K562 (cell line): ENCODE data around the gene SMC1A. TPM values are rescaled to one million over a fixed set of nuclear protein-coding genes. Genes with fewer than 3 reads are reported as not detected.

Experiments used
- ATAC-seq: fragments of 200-7000 bp; cut with Tn5 transposase; 3 replicates; pipeline ENCODE4 v1.9.1; 2020; ENCODE audit warnings: moderate library complexity
- BruUV-seq: library from RNA; stranded (reverse); fragments of 400-500 nt; replicated peaks from 2 replicates; lab custom pipeline; 2021; lab: Mats Ljungman, UMichigan
- CTCF ChIA-PET: fragments of 300-600 bp; formaldehyde crosslinking; extraction: SDS; loops from one replicate; lab custom pipeline; 2021; ENCODE audit warnings: low intra/inter-chr PET ratio; lab: Yijun Ruan, JAX
- POLR2A ChIA-PET: fragments of 300-600, 350-650 bp; sonication (Branson Sonifier 250); formaldehyde crosslinking; extraction: SDS; loops from one replicate; lab custom pipeline; 2021; ENCODE audit warnings: antibody characterized with exemption, inconsistent platforms; lab: Yijun Ruan, JAX
- DNase-seq, 4 experiments: peaks; one replicate each; pipeline versions ENCODE4 v3.0.0 to v3.0.0-alpha.2; 2011 to 2018; ENCODE audit warnings: low spot score in 3 of 4, mixed read lengths in 3 of 4; ENCODE audit errors: extremely low read depth in 1 of 4
- FAIRE-seq: peaks from 2 replicates; lab custom pipeline; 2011; peaks lifted over from hg19 to GRCh38; lab: Jason Lieb, UNC
- H2AFZ ChIP-seq: 2 replicates; pipeline ENCODE4 v1.6.0; 2011; ENCODE audit warnings: low read depth, low read length, control low read depth, inconsistent platforms
- H3K27ac ChIP-seq: fragments of 200-600 bp; 3 replicates; pipeline ENCODE4 v1.8.0; 2011; ENCODE audit warnings: low read depth, mild to moderate bottlenecking, control low read depth, inconsistent platforms, low read length, moderate library complexity, mixed read lengths; ENCODE audit errors: extremely low read depth
- H3K27me3 ChIP-seq, 2 experiments: fragments of 300-600 bp in 1 of 2; 2 replicates in 1 of 2; 3 replicates in 1 of 2; pipeline versions ENCODE4 v1.6.0 to v1.8.0; 2011; ENCODE audit warnings: inconsistent platforms in 2 of 2, low read length in 2 of 2, mild to moderate bottlenecking in 1 of 2, mixed read lengths in 1 of 2, moderate library complexity in 1 of 2; ENCODE audit not compliant: control insufficient read depth in 2 of 2, insufficient read depth in 2 of 2
- H3K36me3 ChIP-seq: fragments of 300-600 bp; 3 replicates; pipeline ENCODE4 v1.8.0; 2011; ENCODE audit warnings: mild to moderate bottlenecking, low read length, inconsistent platforms; ENCODE audit not compliant: control insufficient read depth, insufficient read depth
- H3K4me1 ChIP-seq, 2 experiments: fragments of 200-600 bp in 1 of 2; replicated peaks in 1 of 2; 2 replicates in 1 of 2; 3 replicates in 1 of 2; pipeline versions ENCODE4 v1.5.1 to v1.8.0; 2011; ENCODE audit warnings: inconsistent platforms in 2 of 2, low read length in 2 of 2, mild to moderate bottlenecking in 1 of 2, mixed read lengths in 1 of 2, moderate library complexity in 1 of 2; ENCODE audit not compliant: control insufficient read depth in 2 of 2, insufficient read depth in 2 of 2
- H3K4me2 ChIP-seq: 2 replicates; pipeline ENCODE4 v1.6.1; 2011; ENCODE audit warnings: low read length, control low read depth, inconsistent platforms, mixed read lengths; ENCODE audit not compliant: insufficient read depth
- H3K4me3 ChIP-seq: fragments of 200-600 bp; sonication (generic), shearing (Covaris generic); 2 replicates; pipeline ENCODE4 v1.5.1; 2016; ENCODE audit warnings: control low read depth, inconsistent platforms
- H3K79me2 ChIP-seq: fragments of 200-600 bp; 3 replicates; pipeline ENCODE4 v1.8.0; 2011; ENCODE audit warnings: low read length, inconsistent platforms; ENCODE audit not compliant: control insufficient read depth, insufficient read depth
- H3K9ac ChIP-seq, 2 experiments: 2 replicates each; pipeline versions ENCODE4 v1.6.0 to v1.6.1; 2011; ENCODE audit warnings: low read depth in 2 of 2, low read length in 2 of 2, control low read depth in 1 of 2, inconsistent platforms in 1 of 2, mild to moderate bottlenecking in 1 of 2, mixed read lengths in 1 of 2; ENCODE audit not compliant: insufficient read depth in 1 of 2
- H3K9me1 ChIP-seq: one replicate; pipeline ENCODE4 v1.6.0; 2011; ENCODE audit warnings: inconsistent platforms, mild to moderate bottlenecking, low read length, moderate library complexity; ENCODE audit not compliant: control insufficient read depth, insufficient read depth
- H3K9me3 ChIP-seq: replicated peaks from 2 replicates; pipeline ENCODE4 v1.5.1; 2011; ENCODE audit warnings: low read depth, low read length, inconsistent platforms; ENCODE audit not compliant: control insufficient read depth, insufficient read depth
- H4K20me1 ChIP-seq: replicated peaks from 2 replicates; pipeline ENCODE4 v1.6.1; 2011; ENCODE audit warnings: low read length, inconsistent platforms, mixed read lengths; ENCODE audit not compliant: control insufficient read depth, insufficient read depth
- ARID2 ChIP-seq: fragments of 450-650 bp; IDR thresholded peaks from 2 replicates; pipeline ENCODE4 v1.6.1; 2017; ENCODE audit warnings: antibody characterized with exemption, mild to moderate bottlenecking
- CAMTA2 ChIP-seq: fragments of 250-450 bp; sonication (Bioruptor Pico); conservative IDR thresholded peaks from 2 replicates; pipeline ENCODE4 v1.5.1; 2022
- CBFA2T2 ChIP-seq: fragments of 450-650 bp; conservative IDR thresholded peaks from 2 replicates; pipeline ENCODE4 v1.6.1; 2017; ENCODE audit warnings: mild to moderate bottlenecking
- CREB5 ChIP-seq: fragments of 250-450 bp; sonication (Bioruptor Pico); IDR thresholded peaks from 2 replicates; pipeline ENCODE4 v1.5.0; 2020; ENCODE audit warnings: mild to moderate bottlenecking
- ETS1 ChIP-seq: conservative IDR thresholded peaks from 2 replicates; pipeline ENCODE4 v1.6.1; 2011; ENCODE audit warnings: low read depth, mild to moderate bottlenecking, low read length; ENCODE audit not compliant: control insufficient read depth
- FOXM1 ChIP-seq, 2 experiments: fragments of 450-650 bp in 1 of 2; sonication (generic) in 1 of 2; formaldehyde crosslinking in 1 of 2; IDR thresholded peaks; 2 replicates each; pipeline versions ENCODE4 v1.6.1 to v1.9.0; 2017 to 2022; ENCODE audit warnings: low read depth in 2 of 2, mild to moderate bottlenecking in 2 of 2, missing genetic modification reagents in 1 of 2, moderate library complexity in 1 of 2
- GABPA ChIP-seq: fragments of 200-800 bp; sonication (Bioruptor generic); conservative IDR thresholded peaks from 2 replicates; pipeline ENCODE4 v1.6.1; 2016; ENCODE audit warnings: low read depth, missing genetic modification characterization, missing compliant biosample characterization
- HMBOX1 ChIP-seq: sonication (generic); IDR thresholded peaks from 2 replicates; pipeline ENCODE4 v1.6.1; 2016
- POLR2AphosphoS5 ChIP-seq: IDR thresholded peaks from 2 replicates; pipeline ENCODE4 v1.6.1; 2011; ENCODE audit warnings: mild to moderate bottlenecking, low read depth, low read length, moderate library complexity; ENCODE audit not compliant: control insufficient read depth, insufficient read depth
- TEAD2 ChIP-seq: fragments of 450-650 bp; IDR thresholded peaks from 2 replicates; pipeline ENCODE4 v1.6.1; 2016; ENCODE audit warnings: missing genetic modification characterization, control low read depth, missing compliant biosample characterization
- U2AF1 ChIP-seq: fragments of 200-400 bp; formaldehyde crosslinking; optimal IDR thresholded peaks from 2 replicates; pipeline ENCODE3; 2017; ENCODE audit warnings: mild to moderate bottlenecking, low read depth, low read length, moderate library complexity
- ZBTB43 ChIP-seq: sonication (generic); formaldehyde crosslinking; IDR thresholded peaks from 2 replicates; pipeline ENCODE4 v1.8.0; 2023; ENCODE audit warnings: mild to moderate bottlenecking, missing genetic modification reagents
- ZC3H8 ChIP-seq: fragments of 450-650 bp; IDR thresholded peaks from 2 replicates; pipeline ENCODE4 v1.6.1; 2017
- ZNF217 ChIP-seq: sonication (generic); formaldehyde crosslinking; IDR thresholded peaks from 2 replicates; pipeline ENCODE4 v1.8.0; 2022; ENCODE audit warnings: mild to moderate bottlenecking, missing genetic modification reagents
- ZNF263 ChIP-seq: sonication (generic); formaldehyde crosslinking; IDR thresholded peaks from 2 replicates; pipeline ENCODE4 v1.8.0; 2022; ENCODE audit warnings: mild to moderate bottlenecking, missing genetic modification reagents, borderline replicate concordance
- ZNF668 ChIP-seq: fragments of 250-450 bp; sonication (Bioruptor Pico); IDR thresholded peaks from 2 replicates; pipeline ENCODE4 v1.8.0; 2022; ENCODE audit warnings: mild to moderate bottlenecking, inconsistent platforms
- ZNF75A ChIP-seq: fragments of 450-650 bp; formaldehyde crosslinking; IDR thresholded peaks from 2 replicates; pipeline ENCODE4 v1.4.0; 2020; ENCODE audit warnings: mild to moderate bottlenecking
- WGBS: fragments of 100-300 bp; shearing (Covaris generic); methylation state at CpG from one replicate; pipeline ENCODE4 v1.1.6; 2016; ENCODE audit warnings: low coverage, mixed read lengths; ENCODE audit not compliant: insufficient coverage; ENCODE audit errors: missing lambda C conversion rate; 5-methylcytosine and 5-hydroxymethylcytosine counted together
- in situ Hi-C: fragments of 300-500 bp; cut with MboI; formaldehyde crosslinking; loops from 4 replicates; pipeline ENCODE4 v1.15.0; 2018; ENCODE audit warnings: inconsistent platforms, mixed read lengths
- intact Hi-C: fragments of 100-400 bp; cut with micrococcal nuclease; formaldehyde crosslinking; loops from 2 replicates; pipeline ENCODE4 v1.14.2; 2022
- polyA plus RNA-seq, 8 experiments: library from polyadenylated mRNA; depleted of rRNA in 4 of 8; stranded (reverse) in 5 of 8; unstranded in 3 of 8; fragments of >200 nt; fragmentation: Nextera tagmentation in 2 of 8; fragmentation: Illumina TruSeq in 1 of 8; extraction: Ambion mirVana in 2 of 8; extraction: Trizol in 1 of 8; gene quantifications; 2 replicates each; pipeline versions ENCODE4 v1.2.1 to v1.2.3, GENCODE V29; 2011 to 2014; ENCODE audit warnings: inconsistent platforms in 1 of 8, missing spikeins in 1 of 8
- total RNA-seq, 7 experiments: library from RNA; depleted of rRNA in 6 of 7; stranded (reverse); fragments of >200 nt in 6 of 7; fragmentation: Illumina TruSeq in 2 of 7; extraction: Trizol in 2 of 7; gene quantifications; 2 replicates each; pipeline versions ENCODE4 v1.2.1 to v1.2.3, GENCODE V29; 2011 to 2021; ENCODE audit warnings: low replicate concordance in 1 of 7

The SMC1A gene
- total and polyA plus RNA-seq, 9 of the 15 experiments (the other 6 are each of a cell fraction or from before 2014, with no cell fraction given): 28.5 to 126 (median 71.2) TPM

- BruUV-seq: no TSS peak
- no peak for FAIRE-seq
- intact Hi-C loops (no loop called here), in situ Hi-C loops (no loop called here)
- ChIA-PET POLR2A (no interaction called here), CTCF (no interaction called here)
- H3K4me3 ChIP-seq: no peak overlapping the region
- 21% methylated on average over 25 of the region's 39 CpGs for WGBS
- H3K9ac ChIP-seq: peak overlapping the region in 1 of 2 experiments; percentile 79; a peak in 2 of 4 replicates
- peak overlapping the region; percentile 38; the same call in 1 of the 2 replicates for H2AFZ ChIP-seq
- H3K27me3 ChIP-seq: no peaks in the 10 kb centered on the region; a peak in 2 of 5 replicates
- 0 out of 3 replicates have a peak, but pooled peaks have one; percentile 21 for ATAC-seq
- no peak for DNase-seq
- no peaks in the 10 kb centered on the region for H3K9me3 ChIP-seq
- no peaks in the 10 kb centered on the region for H4K20me1 ChIP-seq
- H3K4me1 ChIP-seq: peaks cover 6 to 11% of the 10 kb centered on the region in 2 experiments; a peak in 3 of 5 replicates
- H3K79me2 ChIP-seq: no peaks in the 10 kb centered on the region
- H3K36me3 ChIP-seq: no peaks in the 10 kb centered on the region
- H3K9me1 ChIP-seq: no peaks in the 10 kb centered on the region
- no peak overlapping the region for H3K27ac ChIP-seq
- H3K4me2 ChIP-seq: peak overlapping the region; percentile 29
- TF ChIP-seq U2AF1 (no peak), POLR2AphosphoS5 (no peak), HMBOX1 (no peak), ARID2 (no peak), ETS1 (no peak), ZNF263 (CRISPR knock-in tag) (no peak), CAMTA2 (CRISPR knock-in tag) (no peak), CBFA2T2 (no peak), ZC3H8 (no peak), GABPA (tag) (no peak), ZBTB43 (CRISPR knock-in tag) (no peak), ZNF75A (CRISPR knock-in tag) (no peak), CREB5 (CRISPR knock-in tag) (no peak), FOXM1 (IDR thresholded peaks at IDR 0.05; ENCODE audit: low read depth) (no peak), FOXM1 (CRISPR knock-in tag; IDR thresholded peaks at IDR 0.05; ENCODE audit: low read depth) (no peak), ZNF217 (CRISPR knock-in tag) (no peak), ZNF668 (CRISPR knock-in tag) (no peak), TEAD2 (tag) (no peak)
These were observed 18.4 kb upstream of the SMC1A start for GRCh38 chrX:53440621-53441517.
